ENCODE data around the gene ARHGEF17.

ARHGEF17 gene

GRCh38 chr11:73310076-73310475, 2.0 kb downstream of the ARHGEF17 start:
- H3K9ac ChIP-seq (ENCODE audit: low read depth, low read length) = no peak overlapping the region
- H3K36me3 ChIP-seq (ENCODE audit: insufficient read depth, low read length) = no peaks in the 10 kb centered on the region
- peaks cover 11% of the 10 kb centered on the region for H3K4me1 ChIP-seq (ENCODE audit: insufficient read depth, low read length)

GRCh38 chr11:73310661-73311393, 2.8 kb downstream of the ARHGEF17 start:
- Histone ChIP-seq H3K9me3 (ENCODE audit: control insufficient read depth, insufficient read depth, low read length) (no peaks in the 10 kb centered on the region), H3K9ac (ENCODE audit: low read depth, low read length) (no peak overlapping the region), H3K36me3 (ENCODE audit: insufficient read depth, low read length) (no peaks in the 10 kb centered on the region), H3K4me1 (ENCODE audit: insufficient read depth, low read length) (peaks cover 13% of the 10 kb centered on the region)

More at GRCh38 chr11:73310076-73310475, 2.0 kb downstream of the ARHGEF17 start:
- no peaks in the 10 kb centered on the region for H3K9me3 ChIP-seq (ENCODE audit: control insufficient read depth, insufficient read depth, low read length)

GRCh38 chr11:73311394-73311869, 3.4 kb downstream of the ARHGEF17 start:
- Histone ChIP-seq H3K36me3 (ENCODE audit: insufficient read depth, low read length) (no peaks in the 10 kb centered on the region), H3K4me1 (ENCODE audit: insufficient read depth, low read length) (peaks cover 9% of the 10 kb centered on the region), H3K9ac (ENCODE audit: low read depth, low read length) (no peak overlapping the region), H3K9me3 (ENCODE audit: control insufficient read depth, insufficient read depth, low read length) (no peaks in the 10 kb centered on the region)

- Histone ChIP-seq H3K9ac (ENCODE audit: low read depth, low read length) (no peak overlapping the region; the same call in 1 of the 2 replicates), H3K9me3 (ENCODE audit: control insufficient read depth, insufficient read depth, low read length) (no peaks in the 10 kb centered on the region), H3K4me1 (ENCODE audit: insufficient read depth, low read length) (peaks cover 9% of the 10 kb centered on the region), H3K36me3 (ENCODE audit: insufficient read depth, low read length) (no peaks in the 10 kb centered on the region)
These were observed 4.0 kb downstream of the ARHGEF17 start for GRCh38 chr11:73312036-73312435.

GRCh38 chr11:73312851-73313327, 4.8 kb downstream of the ARHGEF17 start:
- Histone ChIP-seq H3K9me3 (ENCODE audit: control insufficient read depth, insufficient read depth, low read length) (no peaks in the 10 kb centered on the region), H3K9ac (ENCODE audit: low read depth, low read length) (no peak overlapping the region), H3K36me3 (ENCODE audit: insufficient read depth, low read length) (no peaks in the 10 kb centered on the region), H3K4me1 (ENCODE audit: insufficient read depth, low read length) (peaks cover 9% of the 10 kb centered on the region)

- Histone ChIP-seq H3K9me3 (ENCODE audit: control insufficient read depth, insufficient read depth, low read length) (no peaks in the 10 kb centered on the region), H3K36me3 (ENCODE audit: insufficient read depth, low read length) (no peaks in the 10 kb centered on the region), H3K9ac (ENCODE audit: low read depth, low read length) (no peak overlapping the region), H3K4me1 (ENCODE audit: insufficient read depth, low read length) (peaks cover 9% of the 10 kb centered on the region)
These were observed 5.6 kb downstream of the ARHGEF17 start for GRCh38 chr11:73313652-73314051.

GRCh38 chr11:73314117-73314961, 6.3 kb downstream of the ARHGEF17 start:
- Histone ChIP-seq H3K9ac (ENCODE audit: low read depth, low read length) (no peak overlapping the region), H3K9me3 (ENCODE audit: control insufficient read depth, insufficient read depth, low read length) (no peaks in the 10 kb centered on the region), H3K36me3 (ENCODE audit: insufficient read depth, low read length) (no peaks in the 10 kb centered on the region), H3K4me1 (ENCODE audit: insufficient read depth, low read length) (peaks cover 9% of the 10 kb centered on the region)

- Histone ChIP-seq H3K4me1 (ENCODE audit: insufficient read depth, low read length) (peaks cover 9% of the 10 kb centered on the region), H3K9ac (ENCODE audit: low read depth, low read length) (no peak overlapping the region), H3K36me3 (ENCODE audit: insufficient read depth, low read length) (no peaks in the 10 kb centered on the region)
These were observed 7.4 kb downstream of the ARHGEF17 start for GRCh38 chr11:73315293-73316020.

GRCh38 chr11:73316422-73316821, 8.3 kb downstream of the ARHGEF17 start:
- H3K4me1 ChIP-seq (ENCODE audit: insufficient read depth, low read length) = peaks cover 9% of the 10 kb centered on the region

More at GRCh38 chr11:73315293-73316020, 7.4 kb downstream of the ARHGEF17 start:
- H3K9me3 ChIP-seq (ENCODE audit: control insufficient read depth, insufficient read depth, low read length) = no peaks in the 10 kb centered on the region

GRCh38 chr11:73317373-73317772, 9.3 kb downstream of the ARHGEF17 start:
- Histone ChIP-seq H3K36me3 (ENCODE audit: insufficient read depth, low read length) (no peaks in the 10 kb centered on the region), H3K4me1 (ENCODE audit: insufficient read depth, low read length) (peaks cover 17% of the 10 kb centered on the region), H3K9me3 (ENCODE audit: control insufficient read depth, insufficient read depth, low read length) (no peaks in the 10 kb centered on the region), H3K9ac (ENCODE audit: low read depth, low read length) (no peak overlapping the region)

More at GRCh38 chr11:73316422-73316821, 8.3 kb downstream of the ARHGEF17 start:
- Histone ChIP-seq H3K9me3 (ENCODE audit: control insufficient read depth, insufficient read depth, low read length) (no peaks in the 10 kb centered on the region), H3K9ac (ENCODE audit: low read depth, low read length) (no peak overlapping the region), H3K36me3 (ENCODE audit: insufficient read depth, low read length) (no peaks in the 10 kb centered on the region)

- Histone ChIP-seq H3K36me3 (ENCODE audit: insufficient read depth, low read length) (no peaks in the 10 kb centered on the region), H3K9ac (ENCODE audit: low read depth, low read length) (no peak overlapping the region), H3K4me1 (ENCODE audit: insufficient read depth, low read length) (peaks cover 22% of the 10 kb centered on the region), H3K9me3 (ENCODE audit: control insufficient read depth, insufficient read depth, low read length) (no peaks in the 10 kb centered on the region)
These were observed 9.7 kb downstream of the ARHGEF17 start for GRCh38 chr11:73317803-73318202.

- H3K4me1 ChIP-seq (ENCODE audit: insufficient read depth, low read length) = peaks cover 25% of the 10 kb centered on the region
- no peak overlapping the region for H3K9ac ChIP-seq (ENCODE audit: low read depth, low read length)
- no peaks in the 10 kb centered on the region for H3K9me3 ChIP-seq (ENCODE audit: control insufficient read depth, insufficient read depth, low read length)
- H3K36me3 ChIP-seq (ENCODE audit: insufficient read depth, low read length) = no peaks in the 10 kb centered on the region
These were observed 10.5 kb downstream of the ARHGEF17 start for GRCh38 chr11:73318501-73319011.

- H3K36me3 ChIP-seq (ENCODE audit: insufficient read depth, low read length) = no peaks in the 10 kb centered on the region
- H3K9ac ChIP-seq (ENCODE audit: low read depth, low read length) = no peak overlapping the region
- H3K4me1 ChIP-seq (ENCODE audit: insufficient read depth, low read length) = peaks cover 22% of the 10 kb centered on the region
- H3K9me3 ChIP-seq (ENCODE audit: control insufficient read depth, insufficient read depth, low read length) = no peaks in the 10 kb centered on the region
These were observed 12.9 kb downstream of the ARHGEF17 start for GRCh38 chr11:73320763-73321603.
